ENCODE measurements around the gene SMARCD3. TPM values are rescaled to one million over a fixed set of nuclear protein-coding genes. Genes with fewer than 3 reads are reported as not detected.

SMARCD3 gene
- total RNA-seq, 4 donors from 2014 or later, result 4.8 to 19.8 (median 13.5) TPM

DNA sequence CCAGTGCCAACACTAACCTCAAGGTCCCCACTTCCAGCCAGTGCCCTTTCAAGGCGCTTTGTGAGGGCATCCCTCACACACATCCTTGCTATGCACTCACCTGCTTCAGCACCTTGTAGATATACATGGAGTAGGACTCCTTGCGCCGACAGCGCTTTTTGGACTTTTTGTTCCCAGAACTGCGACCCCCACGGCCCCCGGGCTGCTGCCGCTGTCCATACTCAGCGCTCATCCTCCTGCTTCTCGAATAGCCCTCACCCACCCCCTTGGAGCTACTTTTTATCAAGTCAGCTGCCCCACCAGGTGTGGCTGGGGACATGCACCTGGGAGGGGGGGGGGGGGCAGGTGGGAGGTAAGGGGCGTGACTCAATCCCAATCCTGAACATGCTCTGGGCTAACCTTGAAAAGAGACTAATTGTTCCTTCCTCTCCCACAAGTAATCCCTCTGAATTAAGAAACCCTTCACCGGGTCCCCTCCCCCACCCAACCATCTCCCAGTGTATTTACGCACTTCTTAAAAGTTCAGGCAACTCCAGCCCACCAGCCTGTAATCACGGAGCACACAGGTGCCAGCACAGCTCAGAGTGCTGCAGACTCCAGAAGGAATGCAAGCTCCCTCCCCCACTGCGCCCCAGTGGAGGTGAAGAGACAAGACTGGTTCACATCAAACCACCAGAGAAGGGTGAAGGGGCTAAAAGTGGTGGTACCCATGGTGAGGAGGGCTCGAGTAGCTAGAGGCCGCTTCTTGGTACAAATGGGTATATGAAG, 38.2 kb downstream of the SMARCD3 start, which contains the start of gene H2BK1:
TSS of gene H2BK1 (minus strand) at position 402 of the 768 bp plus-strand sequence. CDS start at position 232, 170 bp downstream.
- WGBS, 2 donors, result 87% methylated on average over 17 of the region's 17 CpGs

GRCh38 chr7:151209588-151209987, 38.9 kb downstream of the SMARCD3 start:
- DNase-seq (ENCODE audit: low spot score in 2 of 2), result no peak
- H3K4me3 ChIP-seq (ENCODE audit: low read depth, poor library complexity, severe bottlenecking), result no peak overlapping the region
- 93% methylated on average over 6 of the region's 6 CpGs for WGBS, 2 donors
- no peak for TF ChIP-seq CTCF (IDR thresholded peaks at IDR 0.05)
- no peak for TF ChIP-seq POLR2A (IDR thresholded peaks at IDR 0.05)
- intact Hi-C loops (cut with DNase I; ENCODE audit: low total_unique reads), result no loop called here

More for the DNA sequence above, 38.2 kb downstream of the SMARCD3 start, which contains the start of gene H2BK1:
- no peak for DNase-seq (ENCODE audit: low spot score in 2 of 2)
- no peak within 1 kb of the TSS for H3K4me3 ChIP-seq (ENCODE audit: low read depth, poor library complexity, severe bottlenecking)
- intact Hi-C loops (cut with DNase I; ENCODE audit: low total_unique reads), result no loop called here
- no peak for TF ChIP-seq CTCF (IDR thresholded peaks at IDR 0.05)
- TF ChIP-seq POLR2A (IDR thresholded peaks at IDR 0.05), result no peak

DNA sequence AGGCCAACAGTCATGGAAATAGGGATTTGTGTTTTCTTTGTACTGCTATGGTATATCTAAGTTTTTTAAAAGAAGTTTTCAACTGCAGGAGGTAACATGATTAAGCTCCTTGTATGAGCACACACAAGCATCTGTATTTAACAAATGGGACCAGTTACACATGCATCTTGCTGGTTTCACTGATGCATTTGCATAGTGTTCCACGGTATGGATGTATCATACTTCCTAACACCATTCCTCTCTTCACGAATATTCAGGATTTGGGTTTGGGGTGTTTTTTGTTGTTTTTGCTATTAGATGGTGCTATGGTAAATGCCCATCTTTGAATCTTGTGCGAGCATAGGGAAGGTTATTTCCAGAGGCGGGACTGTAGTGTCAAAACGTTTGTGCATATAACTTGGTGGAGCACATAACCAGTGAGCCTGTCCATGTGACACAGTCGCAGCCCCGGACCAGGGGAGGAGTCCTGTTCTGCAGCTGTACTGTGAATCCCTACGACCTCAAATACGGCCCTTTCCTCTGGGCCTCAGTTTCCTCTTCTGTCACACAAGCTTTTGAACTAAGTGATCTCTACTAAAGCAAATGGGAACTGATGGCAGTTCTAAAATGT, 40.1 kb downstream of the SMARCD3 start:
- WGBS, 2 donors, result 65 to 76% methylated on average over 9 of the region's 9 CpGs
- intact Hi-C loops (cut with DNase I; ENCODE audit: low total_unique reads), result no loop called here

DNA sequence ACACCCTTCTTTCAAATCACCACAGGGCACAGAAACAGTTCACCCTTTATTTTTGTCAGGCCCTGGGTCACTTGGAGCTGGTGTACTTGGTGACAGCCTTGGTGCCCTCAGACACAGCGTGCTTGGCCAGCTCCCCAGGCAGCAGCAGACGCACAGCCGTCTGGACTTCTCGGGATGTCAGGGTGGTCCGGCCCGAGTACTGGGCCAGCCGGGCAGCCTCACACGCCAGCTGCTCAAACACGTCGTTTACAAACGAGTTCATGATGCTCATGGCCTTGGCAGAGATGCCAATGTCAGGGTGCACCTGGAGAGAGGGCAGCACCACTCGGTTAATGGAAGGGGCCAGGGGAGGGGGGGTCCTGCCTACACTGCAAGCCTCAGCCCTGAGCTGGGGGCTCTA, 40.7 kb downstream of the SMARCD3 start:
- DNase-seq (ENCODE audit: low spot score in 2 of 2), result no peak
- H3K4me3 ChIP-seq (ENCODE audit: low read depth, poor library complexity, severe bottlenecking), result no peak overlapping the region
- no peak for TF ChIP-seq POLR2A (IDR thresholded peaks at IDR 0.05)
- TF ChIP-seq CTCF (IDR thresholded peaks at IDR 0.05), result no peak
- intact Hi-C loops (cut with DNase I; ENCODE audit: low total_unique reads), result no loop called here
- 68 to 72% methylated on average over 8 to 12 of the region's 12 CpGs for WGBS, 2 donors

More for the DNA sequence above, 40.1 kb downstream of the SMARCD3 start:
- no peak overlapping the region for H3K4me3 ChIP-seq (ENCODE audit: low read depth, poor library complexity, severe bottlenecking)
- DNase-seq (ENCODE audit: low spot score in 2 of 2), result no peak
- TF ChIP-seq POLR2A (IDR thresholded peaks at IDR 0.05) (no peak), CTCF (IDR thresholded peaks at IDR 0.05) (no peak)

DNA sequence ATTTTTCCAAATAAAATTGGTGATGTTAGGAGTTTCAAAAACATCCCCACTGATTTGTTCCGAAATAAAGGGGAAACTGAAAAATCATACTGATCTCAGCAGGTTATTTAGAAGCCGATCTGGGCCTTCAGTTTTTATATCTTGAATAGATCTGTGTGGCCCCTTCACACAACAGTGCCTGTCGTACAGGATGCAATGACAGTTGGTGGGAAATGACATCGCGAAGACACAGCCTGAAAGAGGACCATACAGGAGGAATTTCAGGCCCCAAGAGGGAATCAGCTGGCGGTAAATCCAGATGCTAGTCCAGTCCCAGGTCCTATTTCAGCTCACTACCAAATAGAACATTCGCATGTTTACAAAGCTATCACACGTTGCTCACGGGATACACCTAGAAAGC, 41.2 kb downstream of the SMARCD3 start:
- intact Hi-C loops (cut with DNase I; ENCODE audit: low total_unique reads), result no loop called here
- no peak for DNase-seq (ENCODE audit: low spot score in 2 of 2)
- TF ChIP-seq POLR2A (IDR thresholded peaks at IDR 0.05), result no peak
- no peak for TF ChIP-seq CTCF (IDR thresholded peaks at IDR 0.05)
- no peak overlapping the region for H3K4me3 ChIP-seq (ENCODE audit: low read depth, poor library complexity, severe bottlenecking)
- WGBS, 2 donors, result 60 to 68% methylated on average over 9 of the region's 9 CpGs

All from lower leg skin (tissue), 4 donors.